Measurements from ENCODE around the gene PRKN. TPM values are rescaled to one million over a fixed set of nuclear protein-coding genes. Genes with fewer than 3 reads are reported as not detected.
A peak's percentile ranks its signal among the peaks of the same experiment; 100 is the strongest.

PRKN gene
- total RNA-seq, 1 donor from 2014 or later, result 1.3 TPM

DNA sequence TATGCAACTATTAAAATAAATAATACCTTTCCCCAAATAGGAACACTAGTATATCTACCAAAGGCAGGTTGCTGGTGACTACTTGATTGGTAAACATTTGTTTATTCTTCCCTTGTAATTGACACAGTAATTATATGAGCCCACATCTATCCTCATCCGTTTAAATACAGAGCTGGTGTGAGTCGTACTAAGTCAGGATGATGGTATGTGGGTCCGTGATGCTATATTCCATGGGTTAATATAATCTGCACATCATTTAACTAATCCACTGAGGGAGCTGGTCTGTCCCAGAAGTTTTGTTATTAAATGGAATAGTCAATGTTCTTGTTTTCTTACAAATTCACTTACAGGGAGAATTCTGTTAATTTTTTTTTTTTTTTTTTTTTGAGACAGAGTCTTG lies 1289.7 kb downstream of the PRKN start:
- no peak overlapping the region for H3K4me3 Mint-ChIP-seq (ENCODE audit: unreplicated experiment)
- H3K27ac Mint-ChIP-seq (ENCODE audit: unreplicated experiment), result no peak overlapping the region
- no peak overlapping the region for H2AFZ ChIP-seq (ENCODE audit: low read depth, low read length)
- no peak overlapping the region for H3K4me2 ChIP-seq (ENCODE audit: low read length)
- peaks cover 39% of the 10 kb centered on the region for H3K4me1 ChIP-seq (ENCODE audit: insufficient read depth, low read length)
- no peak overlapping the region for H3K27ac ChIP-seq (ENCODE audit: low read depth, low read length)
- H3K36me3 ChIP-seq (ENCODE audit: insufficient read depth, low read length), result no peaks in the 10 kb centered on the region
- peaks cover 4% of the 10 kb centered on the region for H3K9me3 Mint-ChIP-seq (ENCODE audit: unreplicated experiment)
- H3K36me3 Mint-ChIP-seq (ENCODE audit: low read depth, unreplicated experiment), result no peaks in the 10 kb centered on the region
- TF ChIP-seq EZH2 (IDR thresholded peaks at IDR 0.05; ENCODE audit: insufficient read depth, low read length), result no peak
- TF ChIP-seq, protein P1, sequence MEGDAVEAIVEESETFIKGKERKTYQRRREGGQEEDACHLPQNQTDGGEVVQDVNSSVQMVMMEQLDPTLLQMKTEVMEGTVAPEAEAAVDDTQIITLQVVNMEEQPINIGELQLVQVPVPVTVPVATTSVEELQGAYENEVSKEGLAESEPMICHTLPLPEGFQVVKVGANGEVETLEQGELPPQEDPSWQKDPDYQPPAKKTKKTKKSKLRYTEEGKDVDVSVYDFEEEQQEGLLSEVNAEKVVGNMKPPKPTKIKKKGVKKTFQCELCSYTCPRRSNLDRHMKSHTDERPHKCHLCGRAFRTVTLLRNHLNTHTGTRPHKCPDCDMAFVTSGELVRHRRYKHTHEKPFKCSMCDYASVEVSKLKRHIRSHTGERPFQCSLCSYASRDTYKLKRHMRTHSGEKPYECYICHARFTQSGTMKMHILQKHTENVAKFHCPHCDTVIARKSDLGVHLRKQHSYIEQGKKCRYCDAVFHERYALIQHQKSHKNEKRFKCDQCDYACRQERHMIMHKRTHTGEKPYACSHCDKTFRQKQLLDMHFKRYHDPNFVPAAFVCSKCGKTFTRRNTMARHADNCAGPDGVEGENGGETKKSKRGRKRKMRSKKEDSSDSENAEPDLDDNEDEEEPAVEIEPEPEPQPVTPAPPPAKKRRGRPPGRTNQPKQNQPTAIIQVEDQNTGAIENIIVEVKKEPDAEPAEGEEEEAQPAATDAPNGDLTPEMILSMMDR (IDR thresholded peaks at IDR 0.05; ENCODE audit: insufficient read depth, low read depth, low read length), result no peak
- H3K9ac ChIP-seq (ENCODE audit: low read length), result no peak overlapping the region
- peaks cover 4% of the 10 kb centered on the region for H3K27me3 Mint-ChIP-seq (ENCODE audit: low read depth, unreplicated experiment)
- H3K4me3 ChIP-seq (ENCODE audit: insufficient read depth, low read depth, low read length), result no peak overlapping the region
- H3K79me2 ChIP-seq (ENCODE audit: insufficient read depth, low read length), result no peaks in the 10 kb centered on the region
- no peaks in the 10 kb centered on the region for H3K9me3 ChIP-seq (ENCODE audit: insufficient read depth, low read depth, low read length)
- FAIRE-seq (no peak), DNase-seq (ENCODE audit: low read depth) (no peak)
- peaks cover 24% of the 10 kb centered on the region for H3K4me1 Mint-ChIP-seq (ENCODE audit: low read depth, unreplicated experiment)
- no peaks in the 10 kb centered on the region for H4K20me1 ChIP-seq (ENCODE audit: insufficient read depth, low read length)
- no peaks in the 10 kb centered on the region for H3K27me3 ChIP-seq (ENCODE audit: insufficient read depth, low read length)

DNA sequence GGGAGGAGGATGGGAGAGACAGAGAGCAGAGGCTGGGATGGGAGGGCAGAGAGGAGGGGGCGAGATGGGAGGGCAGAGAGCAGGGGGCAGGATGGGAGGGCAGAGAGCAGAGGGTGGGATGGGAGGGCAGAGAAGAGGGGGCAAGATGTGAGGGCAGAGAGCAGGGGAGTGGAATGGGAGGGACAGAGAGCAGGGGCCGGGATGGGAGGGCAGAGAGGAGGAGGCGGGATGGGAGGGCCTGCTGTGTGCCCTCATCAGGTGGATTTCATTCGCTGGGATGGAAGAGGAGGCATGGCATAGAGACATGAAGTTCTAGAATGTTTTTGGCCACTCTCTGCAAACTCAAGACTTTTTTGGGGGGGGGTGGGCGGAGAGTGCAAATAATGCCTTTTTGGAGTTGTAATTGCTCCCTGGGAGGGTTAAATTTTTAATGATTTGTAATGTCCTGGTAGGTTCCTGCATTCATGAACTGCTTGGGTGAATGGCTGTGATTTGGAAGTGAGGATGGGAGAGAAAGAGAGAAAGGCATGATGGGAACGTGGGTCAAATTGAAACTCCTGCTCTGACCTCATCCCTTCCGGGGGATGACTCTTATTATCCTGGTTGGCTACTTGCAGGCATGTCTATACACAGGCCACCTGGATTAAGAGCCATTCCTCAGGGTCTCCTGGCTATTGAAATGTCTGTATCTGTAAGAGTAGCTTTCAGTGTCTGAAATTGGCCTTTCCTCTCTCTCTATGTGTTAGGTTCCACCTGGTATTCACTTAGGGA lies 1291.3 kb downstream of the PRKN start:
- no peak overlapping the region for H3K4me3 ChIP-seq (ENCODE audit: insufficient read depth, low read depth, low read length)
- no peaks in the 10 kb centered on the region for H3K27me3 ChIP-seq (ENCODE audit: insufficient read depth, low read length)
- Mint-ChIP-seq H3K4me3 (ENCODE audit: unreplicated experiment) (no peak overlapping the region), H3K27ac (ENCODE audit: unreplicated experiment) (no peak overlapping the region), H3K9me3 (ENCODE audit: unreplicated experiment) (peaks cover 4% of the 10 kb centered on the region), H3K4me1 (ENCODE audit: low read depth, unreplicated experiment) (peaks cover 24% of the 10 kb centered on the region), H3K36me3 (ENCODE audit: low read depth, unreplicated experiment) (no peaks in the 10 kb centered on the region), H3K27me3 (ENCODE audit: low read depth, unreplicated experiment) (peaks cover 4% of the 10 kb centered on the region)
- H4K20me1 ChIP-seq (ENCODE audit: insufficient read depth, low read length), result no peaks in the 10 kb centered on the region
- no peaks in the 10 kb centered on the region for H3K9me3 ChIP-seq (ENCODE audit: insufficient read depth, low read depth, low read length)
- H3K27ac ChIP-seq (ENCODE audit: low read depth, low read length), result peak overlapping the region; percentile 75
- TF ChIP-seq, protein P1 (IDR thresholded peaks at IDR 0.05; ENCODE audit: insufficient read depth, low read depth, low read length), result no peak
- no peak for TF ChIP-seq EZH2 (IDR thresholded peaks at IDR 0.05; ENCODE audit: insufficient read depth, low read length)
- no peak overlapping the region for H2AFZ ChIP-seq (ENCODE audit: low read depth, low read length)
- peaks cover 39% of the 10 kb centered on the region for H3K4me1 ChIP-seq (ENCODE audit: insufficient read depth, low read length)
- FAIRE-seq (no peak), DNase-seq (ENCODE audit: low read depth) (no peak)
- H3K9ac ChIP-seq (ENCODE audit: low read length), result peak overlapping the region; percentile 83
- no peaks in the 10 kb centered on the region for H3K36me3 ChIP-seq (ENCODE audit: insufficient read depth, low read length)
- no peaks in the 10 kb centered on the region for H3K79me2 ChIP-seq (ENCODE audit: insufficient read depth, low read length)
- H3K4me2 ChIP-seq (ENCODE audit: low read length), result no peak overlapping the region

DNA sequence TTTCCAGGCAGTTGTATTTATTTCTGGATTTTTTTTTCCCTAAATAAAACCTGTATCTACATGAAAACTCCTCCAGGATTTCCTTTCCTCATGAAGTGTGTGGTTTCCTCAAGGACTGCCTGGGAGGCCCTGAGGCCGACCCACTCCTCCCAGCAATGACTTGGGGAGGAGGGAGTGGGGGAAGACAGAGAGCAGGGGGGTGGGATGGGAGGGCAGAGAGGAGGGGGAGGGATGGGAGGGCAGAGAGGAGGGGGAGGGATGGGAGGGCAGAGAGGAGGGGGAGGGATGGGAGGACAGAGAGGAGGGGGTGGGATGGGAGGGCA lies 1291.9 kb downstream of the PRKN start:
- Histone ChIP-seq H3K27me3 (ENCODE audit: insufficient read depth, low read length) (no peaks in the 10 kb centered on the region), H4K20me1 (ENCODE audit: insufficient read depth, low read length) (no peaks in the 10 kb centered on the region), H3K36me3 (ENCODE audit: insufficient read depth, low read length) (no peaks in the 10 kb centered on the region), H3K27ac (ENCODE audit: low read depth, low read length) (peak overlapping the region; percentile 97), H3K4me1 (ENCODE audit: insufficient read depth, low read length) (peaks cover 39% of the 10 kb centered on the region), H3K4me3 (ENCODE audit: insufficient read depth, low read depth, low read length) (peak overlapping the region; percentile 31), H3K4me2 (ENCODE audit: low read length) (peak overlapping the region; percentile 69), H2AFZ (ENCODE audit: low read depth, low read length) (no peak overlapping the region), H3K79me2 (ENCODE audit: insufficient read depth, low read length) (no peaks in the 10 kb centered on the region), H3K9ac (ENCODE audit: low read length) (peak overlapping the region; percentile 83), H3K9me3 (ENCODE audit: insufficient read depth, low read depth, low read length) (no peaks in the 10 kb centered on the region)
- Mint-ChIP-seq H3K4me1 (ENCODE audit: low read depth, unreplicated experiment) (peaks cover 24% of the 10 kb centered on the region), H3K9me3 (ENCODE audit: unreplicated experiment) (peaks cover under 1% of the 10 kb centered on the region), H3K36me3 (ENCODE audit: low read depth, unreplicated experiment) (no peaks in the 10 kb centered on the region), H3K27ac (ENCODE audit: unreplicated experiment) (peak overlapping the region; percentile 91), H3K4me3 (ENCODE audit: unreplicated experiment) (no peak overlapping the region), H3K27me3 (ENCODE audit: low read depth, unreplicated experiment) (peaks cover under 1% of the 10 kb centered on the region)
- no peak for FAIRE-seq
- peak; percentile 60 for DNase-seq (ENCODE audit: low read depth)
- TF ChIP-seq EZH2 (IDR thresholded peaks at IDR 0.05; ENCODE audit: insufficient read depth, low read length), result no peak
- TF ChIP-seq, protein P1 (IDR thresholded peaks at IDR 0.05; ENCODE audit: insufficient read depth, low read depth, low read length), result no peak
